K562 (cell line): Measurements from ENCODE around the gene ADM2. TPM values are rescaled to one million over a fixed set of nuclear protein-coding genes. Genes with fewer than 3 reads are reported as not detected.

Experiments used
- ATF7 ChIP-seq: fragments of 450-650 bp; IDR thresholded peaks from 2 replicates; pipeline ENCODE4 v1.7.1; 2014; ENCODE audit warnings: mild to moderate bottlenecking, moderate library complexity
- DDX20 ChIP-seq: fragments of 450-650 bp; IDR thresholded peaks from 2 replicates; pipeline ENCODE4 v1.6.1; 2016; ENCODE audit warnings: missing genetic modification characterization, low read depth, mild to moderate bottlenecking, missing compliant biosample characterization, moderate library complexity
- KDM5B ChIP-seq: fragments of 200-600 bp; sonication (generic); IDR thresholded peaks from 2 replicates; pipeline ENCODE4 v1.6.1; 2012; ENCODE audit warnings: low read depth, mild to moderate bottlenecking, moderate library complexity, low read length, control low read depth, inconsistent platforms; ENCODE audit not compliant: insufficient replicate concordance
- MAZ ChIP-seq, 2 experiments: fragments of 450-650 bp in 1 of 2; sonication (generic) in 1 of 2; formaldehyde crosslinking; IDR thresholded peaks in 1 of 2; conservative IDR thresholded peaks in 1 of 2; 2 replicates each; pipeline versions ENCODE4 v1.4.0 to v1.5.0; 2020; ENCODE audit warnings: mild to moderate bottlenecking in 1 of 2, missing genetic modification reagents in 1 of 2
- NR2F6 ChIP-seq: fragments of 450-650 bp; formaldehyde crosslinking; IDR thresholded peaks from 2 replicates; pipeline ENCODE4 v1.4.0; 2020; ENCODE audit warnings: mild to moderate bottlenecking
- POLR2B ChIP-seq: fragments of 450-650 bp; IDR thresholded peaks from 2 replicates; pipeline ENCODE4 v1.6.1; 2018; ENCODE audit warnings: low read depth; ENCODE audit not compliant: partially characterized antibody
- RERE ChIP-seq: sonication (generic); formaldehyde crosslinking; IDR thresholded peaks from 2 replicates; pipeline ENCODE4 v1.8.0; 2023; ENCODE audit warnings: missing genetic modification reagents, mild to moderate bottlenecking, borderline replicate concordance
- SAP30 ChIP-seq: fragments of 200-600 bp; sonication (generic); IDR thresholded peaks from 2 replicates; pipeline ENCODE4 v1.6.1; 2012; ENCODE audit warnings: borderline replicate concordance, low read depth, mild to moderate bottlenecking, moderate library complexity, low read length, control low read depth, inconsistent platforms; ENCODE audit not compliant: insufficient read depth, poor library complexity, severe bottlenecking
- SNAPC5 ChIP-seq: fragments of 250-450 bp; sonication (Bioruptor Pico); IDR thresholded peaks from 2 replicates; pipeline ENCODE4 v1.8.0; 2021; ENCODE audit warnings: moderate library complexity, mild to moderate bottlenecking, inconsistent platforms
- SUPT5H ChIP-seq: fragments of 450-650 bp; IDR thresholded peaks from 2 replicates; pipeline ENCODE4 v1.6.1; 2016
- TBP ChIP-seq: optimal IDR thresholded peaks from 2 replicates; pipeline ENCODE3; 2011; ENCODE audit warnings: low read depth, low read length, improper control_type of control experiment
- TFAP4 ChIP-seq: sonication (generic); formaldehyde crosslinking; IDR thresholded peaks from 2 replicates; pipeline ENCODE4 v1.8.0; 2022; ENCODE audit warnings: missing genetic modification reagents, mild to moderate bottlenecking, moderate library complexity, borderline replicate concordance
- VEZF1 ChIP-seq: fragments of 200-800 bp; sonication (Bioruptor generic); IDR thresholded peaks from 2 replicates; pipeline ENCODE4 v1.6.1; 2017; ENCODE audit warnings: missing genetic modification characterization, missing compliant biosample characterization
- ZC3H8 ChIP-seq: fragments of 450-650 bp; IDR thresholded peaks from 2 replicates; pipeline ENCODE4 v1.6.1; 2017
- ZNF324 ChIP-seq: fragments of 250-450 bp; sonication (Bioruptor Pico); IDR thresholded peaks from 2 replicates; pipeline ENCODE4 v1.4.0; 2020; ENCODE audit warnings: mild to moderate bottlenecking
- ZNF511 ChIP-seq: sonication (generic); formaldehyde crosslinking; IDR thresholded peaks from 2 replicates; pipeline ENCODE4 v1.8.0; 2022; ENCODE audit warnings: mild to moderate bottlenecking, missing genetic modification reagents
- ZNF561 ChIP-seq: fragments of 450-650 bp; formaldehyde crosslinking; conservative IDR thresholded peaks from 2 replicates; pipeline ENCODE4 v1.4.0; 2020; ENCODE audit warnings: mild to moderate bottlenecking, moderate library complexity
- ZNF584 ChIP-seq: fragments of 200-800 bp; sonication (Bioruptor generic); IDR thresholded peaks from 2 replicates; pipeline ENCODE4 v1.6.1; 2016; ENCODE audit warnings: low read depth, mild to moderate bottlenecking, missing genetic modification characterization, missing compliant biosample characterization
- polyA plus RNA-seq, 8 experiments: library from polyadenylated mRNA; depleted of rRNA in 4 of 8; stranded (reverse) in 5 of 8; unstranded in 3 of 8; fragments of >200 nt; fragmentation: Nextera tagmentation in 2 of 8; fragmentation: Illumina TruSeq in 1 of 8; extraction: Ambion mirVana in 2 of 8; extraction: Trizol in 1 of 8; gene quantifications; 2 replicates each; pipeline versions ENCODE4 v1.2.1 to v1.2.3, GENCODE V29; 2011 to 2014; ENCODE audit warnings: inconsistent platforms in 1 of 8, missing spikeins in 1 of 8
- total RNA-seq, 7 experiments: library from RNA; depleted of rRNA in 6 of 7; stranded (reverse); fragments of >200 nt in 6 of 7; fragmentation: Illumina TruSeq in 2 of 7; extraction: Trizol in 2 of 7; gene quantifications; 2 replicates each; pipeline versions ENCODE4 v1.2.1 to v1.2.3, GENCODE V29; 2011 to 2021; ENCODE audit warnings: low replicate concordance in 1 of 7

Gene ADM2
- total and polyA plus RNA-seq, 9 of the 15 experiments (the other 6 are each of a cell fraction or from before 2014, with no cell fraction given) = 0.11 to 5.1 (median 0.38) TPM

GRCh38 chr22:50474710-50475651 is 6.4 kb upstream of the ADM2 start, which contains the start of gene SBF1 (continued):
- TF ChIP-seq TFAP4 (0 out of 2 replicates have a peak, but pooled peaks have one; percentile 30), RERE (CRISPR knock-in tag) (no peak), SAP30 (no peak), ATF7 (0 out of 2 replicates have a peak, but pooled peaks have one; percentile 23), MAZ (CRISPR knock-in tag; conservative IDR thresholded peaks at IDR 0.05 in 1 of 2, IDR thresholded peaks at IDR 0.05 in 1 of 2) (peak; percentile 29 to 45; a peak in 2 of 4 replicates), DDX20 (tag) (no peak), SUPT5H (peak; percentile 51; the same call in 1 of the 2 replicates), POLR2B (peak; percentile 39), ZNF561 (CRISPR knock-in tag) (no peak), VEZF1 (CRISPR knock-in tag) (peak; percentile 48), ZNF511 (CRISPR knock-in tag) (no peak), TBP (peak; percentile 30), NR2F6 (CRISPR knock-in tag) (no peak), ZC3H8 (no peak), ZNF324 (CRISPR knock-in tag) (no peak), ZNF584 (CRISPR knock-in tag) (no peak), SNAPC5 (CRISPR knock-in tag) (no peak), KDM5B (peak; percentile 58)
